Body of pancreas (tissue), 4 donors: ENCODE results near the gene SMOC2. TPM values are rescaled to one million over a fixed set of nuclear protein-coding genes. Genes with fewer than 3 reads are reported as not detected.
"Not testable (repeated sequence)": the region's sequence is repeated elsewhere in the genome, so short reads cannot be mapped to it uniquely, and the experiment has no call there.

Experiments
- ATAC-seq: fragments of 150-250 bp; one replicate; pipeline ENCODE4 v1.9.1; 2016
- DNase-seq, 4 donors: peaks; one replicate each; pipeline ENCODE4 v3.0.0-alpha.2; 2019
- H3K27ac ChIP-seq, 4 donors: fragments of 200-600 bp; sonication (generic); 1 replicate in 3 of 4; 2 replicates in 1 of 4; pipeline versions ENCODE4 v1.5.1 to v1.6.1; 2016 to 2019; ENCODE audit warnings: mild to moderate bottlenecking in 1 of 4, mixed read lengths in 1 of 4, moderate library complexity in 1 of 4
- H3K27me3 ChIP-seq, 2 donors: fragments of 200-600 bp; sonication (generic); one replicate each; pipeline ENCODE4 v1.6.0; 2016; ENCODE audit warnings: mild to moderate bottlenecking in 1 of 2
- H3K36me3 ChIP-seq, 2 donors: fragments of 200-600 bp; sonication (generic); replicated peaks in 1 of 2; 2 replicates each; pipeline ENCODE4 v1.5.1; 2016; ENCODE audit warnings: low read depth in 2 of 2; ENCODE audit not compliant: insufficient read depth in 1 of 2
- H3K4me1 ChIP-seq: fragments of 200-600 bp; sonication (generic); one replicate; pipeline ENCODE4 v1.6.0; 2016
- H3K4me3 ChIP-seq, 2 donors: fragments of 200-600 bp; sonication (generic); 1 replicate in 1 of 2; 2 replicates in 1 of 2; pipeline ENCODE4 v1.5.1; 2016 to 2019
- H3K9me3 ChIP-seq, 3 donors: fragments of 200-600 bp; sonication (generic); 1 replicate in 2 of 3; 2 replicates in 1 of 3; pipeline ENCODE4 v1.5.1; 2016
- CTCF ChIP-seq, 7 experiments: fragments of 450-650 bp in 4 of 7; fragments of 200-600 bp in 3 of 7; sonication (generic) in 3 of 7; IDR thresholded peaks; one replicate each; pipeline ENCODE4 v1.5.1; 2016 to 2019; ENCODE audit warnings: antibody characterized with exemption in 7 of 7
- POLR2A ChIP-seq, 3 donors: fragments of 450-650 bp; IDR thresholded peaks; one replicate each; pipeline ENCODE4 v1.6.1; 2016; ENCODE audit warnings: antibody characterized with exemption in 3 of 3, mild to moderate bottlenecking in 2 of 3
- WGBS, 2 donors: methylation state at CpG; one replicate each; pipeline ENCODE4 v1.1.5; 2017; 5-methylcytosine and 5-hydroxymethylcytosine counted together
- intact Hi-C: fragments of 100-400 bp; cut with DNase I; formaldehyde crosslinking; loops from one replicate; pipeline ENCODE4 v1.15.1; 2023
- total RNA-seq, 2 donors: library from RNA; depleted of rRNA; stranded (reverse); fragments of >200 nt; gene quantifications; one replicate each; pipeline ENCODE4 v1.1.0, GENCODE V29; 2016

SMOC2 gene
- total RNA-seq, 2 donors from 2014 or later = 22.7 to 31.4 TPM

- intact Hi-C loops, H3K27ac ChIP-seq, DNase-seq, H3K36me3 ChIP-seq, H3K4me1 ChIP-seq, H3K27me3 ChIP-seq, ATAC-seq, H3K9me3 ChIP-seq, H3K4me3 ChIP-seq: not testable (repeated sequence)
- TF ChIP-seq CTCF (IDR thresholded peaks at IDR 0.05) = peak in 2 of 7 experiments; percentile 4 to 8
- 82% methylated on average over 8 to 11 of the region's 14 CpGs for WGBS, 2 donors
Measured at GRCh38 chr6:168538188-168538891, 97.4 kb downstream of the SMOC2 start.

- Histone ChIP-seq H3K9me3 (no peaks in the 10 kb centered on the region), H3K4me1 (no peaks in the 10 kb centered on the region), H3K27ac (no peak overlapping the region), H3K27me3 (no peaks in the 10 kb centered on the region), H3K4me3 (no peak overlapping the region), H3K36me3 (no peaks in the 10 kb centered on the region)
- intact Hi-C loops = no loop called here
- TF ChIP-seq CTCF (IDR thresholded peaks at IDR 0.05) (no peak), POLR2A (IDR thresholded peaks at IDR 0.05) (no peak)
- DNase-seq (no peak), ATAC-seq (no peak)
- WGBS, 2 donors = 72 to 76% methylated on average over 15 to 21 of the region's 21 CpGs
Measured at GRCh38 chr6:168538892-168539811, 98.2 kb downstream of the SMOC2 start.

GRCh38 chr6:168540713-168541291 is 99.8 kb downstream of the SMOC2 start:
- intact Hi-C loops = no loop called here
- Histone ChIP-seq H3K4me3 (no peak overlapping the region), H3K36me3 (no peaks in the 10 kb centered on the region), H3K27ac (no peak overlapping the region), H3K27me3 (no peaks in the 10 kb centered on the region), H3K9me3 (no peaks in the 10 kb centered on the region), H3K4me1 (no peaks in the 10 kb centered on the region)
- ATAC-seq (no peak), DNase-seq (no peak)
- 66 to 72% methylated on average over 15 of the region's 15 CpGs for WGBS, 2 donors
- TF ChIP-seq POLR2A (IDR thresholded peaks at IDR 0.05) (no peak), CTCF (IDR thresholded peaks at IDR 0.05) (no peak)

- Histone ChIP-seq H3K27ac (no peak overlapping the region), H3K27me3 (no peaks in the 10 kb centered on the region), H3K36me3 (no peaks in the 10 kb centered on the region), H3K4me3 (no peak overlapping the region), H3K4me1 (no peaks in the 10 kb centered on the region), H3K9me3 (no peaks in the 10 kb centered on the region)
- ATAC-seq = peak; percentile 21
- 73 to 76% methylated on average over 4 of the region's 4 CpGs for WGBS, 2 donors
- no peak for DNase-seq
- intact Hi-C loops = no loop called here
- TF ChIP-seq CTCF (IDR thresholded peaks at IDR 0.05) = no peak
- TF ChIP-seq POLR2A (IDR thresholded peaks at IDR 0.05) = no peak
Measured at GRCh38 chr6:168541307-168541706, 100.3 kb downstream of the SMOC2 start.
